HCT116 (cell line): ENCODE results near the gene CHRNA5. TPM values are rescaled to one million over a fixed set of nuclear protein-coding genes. Genes with fewer than 3 reads are reported as not detected.

Experiments used
- ATAC-seq: fragments of 200-7000 bp; cut with Tn5 transposase; 2 replicates; pipeline ENCODE4 v1.9.1; 2020; ENCODE audit warnings: mild to moderate bottlenecking, moderate library complexity
- Bru-seq: library from RNA; stranded (reverse); fragments of 400-500 nt; gene quantifications from one replicate; lab custom pipeline; 2021; lab: Mats Ljungman, UMichigan
- BruChase-seq, 2 experiments: library from RNA; stranded (reverse); fragments of 400-500 nt; gene quantifications; one replicate each; lab custom pipeline; 2021; lab: Mats Ljungman, UMichigan
- BruUV-seq: library from RNA; stranded (reverse); fragments of 400-500 nt; replicated peaks from 2 replicates; lab custom pipeline; 2021; lab: Mats Ljungman, UMichigan
- CTCF ChIA-PET: fragments of 300-600 bp; sonication (Branson Sonifier 250); formaldehyde crosslinking; loops from one replicate; lab custom pipeline; 2021; ENCODE audit warnings: antibody characterized with exemption; lab: Charles Lee
- POLR2A ChIA-PET: fragments of 300-600, 350-600 bp; sonication (Branson Sonifier 250); formaldehyde crosslinking; loops from one replicate; lab custom pipeline; 2021; ENCODE audit warnings: antibody characterized with exemption; lab: Charles Lee
- RAD21 ChIA-PET, 2 experiments: fragments of 300-600 bp; sonication (Branson Sonifier 250); formaldehyde crosslinking; loops; one replicate each; lab custom pipeline; 2023; ENCODE audit warnings: low total read pairs in 2 of 2; ENCODE audit not compliant: uncharacterized antibody in 2 of 2, unreplicated experiment in 2 of 2, low non-redundant PET in 1 of 2; lab: Charles Lee
- DNase-seq: peaks from one replicate; pipeline ENCODE4 v3.0.0-alpha.2; 2010; ENCODE audit warnings: low read depth, low spot score
- H2AFZ ChIP-seq: fragments of 200-600 bp; shearing (Covaris generic), sonication (generic); 2 replicates; pipeline ENCODE4 v1.6.1; 2017; ENCODE audit warnings: low read depth, mixed run types, mixed read lengths, antibody characterized with exemption, low read length; ENCODE audit not compliant: poor library complexity, severe bottlenecking
- H3K27ac ChIP-seq: 2 replicates; pipeline ENCODE4 v1.5.1; 2012; ENCODE audit warnings: low read depth, low read length
- H3K27me3 ChIP-seq: fragments of 200-600 bp; sonication (generic); 2 replicates; pipeline ENCODE4 v1.6.1; 2016; ENCODE audit warnings: mixed run types, low read length, mixed read lengths; ENCODE audit not compliant: insufficient read depth
- H3K36me3 ChIP-seq, 2 experiments: fragments of 200-500 bp in 1 of 2; fragments of 200-600 bp in 1 of 2; sonication (Bioruptor generic) in 1 of 2; sonication (generic) in 1 of 2; 2 replicates each; pipeline versions ENCODE4 v1.5.1 to v1.6.1; 2014 to 2016; ENCODE audit warnings: low read length in 2 of 2, inconsistent platforms in 1 of 2, mixed read lengths in 1 of 2, mixed run types in 1 of 2; ENCODE audit not compliant: insufficient read depth in 2 of 2, control insufficient read depth in 1 of 2
- H3K4me1 ChIP-seq, 2 experiments: fragments of 200-600 bp in 1 of 2; sonication (generic) in 1 of 2; 2 replicates each; pipeline versions ENCODE4 v1.5.1 to v1.6.1; 2012 to 2017; ENCODE audit warnings: low read length in 2 of 2, inconsistent platforms in 1 of 2, mild to moderate bottlenecking in 1 of 2, mixed read lengths in 1 of 2, mixed run types in 1 of 2, moderate library complexity in 1 of 2; ENCODE audit not compliant: insufficient read depth in 2 of 2, control insufficient read depth in 1 of 2
- H3K4me2 ChIP-seq: fragments of 200-600 bp; sonication (generic); 2 replicates; pipeline ENCODE4 v1.6.1; 2017; ENCODE audit warnings: mixed run types, low read length, mixed read lengths
- H3K4me3 ChIP-seq, 2 experiments: fragments of 200-600 bp in 1 of 2; sonication (generic) in 1 of 2; replicated peaks in 1 of 2; 2 replicates each; pipeline ENCODE4 v1.5.1; 2011 to 2016; ENCODE audit warnings: low read length in 2 of 2, control low read depth in 1 of 2, low read depth in 1 of 2, mild to moderate bottlenecking in 1 of 2, mixed read lengths in 1 of 2, mixed run types in 1 of 2
- H3K79me2 ChIP-seq: fragments of 200-600 bp; sonication (generic); 2 replicates; pipeline ENCODE4 v1.6.1; 2017; ENCODE audit warnings: mild to moderate bottlenecking, mixed run types, low read length, moderate library complexity, mixed read lengths; ENCODE audit not compliant: insufficient read depth
- H3K9ac ChIP-seq: fragments of 200-600 bp; sonication (generic); 2 replicates; pipeline ENCODE4 v1.6.1; 2016; ENCODE audit warnings: low read length, mixed read lengths
- H3K9me2 ChIP-seq: fragments of 200-600 bp; sonication (generic), shearing (Covaris generic); 2 replicates; pipeline ENCODE4 v1.6.1; 2017; ENCODE audit warnings: mixed run types, mild to moderate bottlenecking, moderate library complexity; ENCODE audit not compliant: insufficient read depth
- H3K9me3 ChIP-seq, 2 experiments: fragments of 200-500 bp in 1 of 2; fragments of 200-600 bp in 1 of 2; sonication (Bioruptor generic) in 1 of 2; sonication (generic) in 1 of 2; 2 replicates each; pipeline ENCODE4 v1.6.1; 2014 to 2017; ENCODE audit warnings: low read length in 2 of 2, mixed read lengths in 2 of 2, inconsistent platforms in 1 of 2, low read depth in 1 of 2, mild to moderate bottlenecking in 1 of 2, mixed run types in 1 of 2, moderate library complexity in 1 of 2; ENCODE audit not compliant: control insufficient read depth in 1 of 2, insufficient read depth in 1 of 2
- H4K20me1 ChIP-seq: fragments of 200-600 bp; sonication (generic), shearing (Covaris generic); 2 replicates; pipeline ENCODE4 v1.6.1; 2017; ENCODE audit warnings: mixed run types, mild to moderate bottlenecking, moderate library complexity; ENCODE audit not compliant: insufficient read depth
- ATF3 ChIP-seq: IDR thresholded peaks from 2 replicates; pipeline ENCODE4 v1.6.1; 2012
- CEBPB ChIP-seq: IDR thresholded peaks from 2 replicates; pipeline ENCODE4 v1.6.1; 2012; ENCODE audit warnings: low read depth
- CTCF ChIP-seq, 3 experiments: fragments of 200-600 bp in 1 of 3; sonication (generic) in 1 of 3; IDR thresholded peaks in 2 of 3; conservative IDR thresholded peaks in 1 of 3; 2 replicates each; pipeline ENCODE4 v1.5.1; 2012 to 2017; ENCODE audit warnings: low read depth in 2 of 3, low read length in 2 of 3, antibody characterized with exemption in 1 of 3, borderline replicate concordance in 1 of 3, control low read depth in 1 of 3, mild to moderate bottlenecking in 1 of 3, mixed read lengths in 1 of 3, mixed run types in 1 of 3, moderate library complexity in 1 of 3; ENCODE audit not compliant: insufficient read depth in 1 of 3
- EGR1 ChIP-seq: IDR thresholded peaks from 2 replicates; pipeline ENCODE4 v1.6.1; 2012; ENCODE audit warnings: low read depth
- ELF1 ChIP-seq: IDR thresholded peaks from 2 replicates; pipeline ENCODE4 v1.6.1; 2012; ENCODE audit warnings: low read depth, borderline replicate concordance
- FOSL1 ChIP-seq: IDR thresholded peaks from 2 replicates; pipeline ENCODE4 v1.6.1; 2012; ENCODE audit warnings: low read depth
- JUND ChIP-seq: IDR thresholded peaks from 2 replicates; pipeline ENCODE4 v1.6.1; 2012
- MAX ChIP-seq: IDR thresholded peaks from 2 replicates; pipeline ENCODE4 v1.6.1; 2012
- POLR2A ChIP-seq: IDR thresholded peaks from 2 replicates; pipeline ENCODE4 v1.7.0; 2011; ENCODE audit warnings: borderline replicate concordance; ENCODE audit not compliant: insufficient read depth, insufficient read length; ENCODE audit errors: extremely low read depth
- POLR2AphosphoS5 ChIP-seq: IDR thresholded peaks from 2 replicates; pipeline ENCODE4 v1.6.1; 2011; ENCODE audit warnings: mild to moderate bottlenecking, low read depth, low read length, moderate library complexity
- RAD21 ChIP-seq: IDR thresholded peaks from 2 replicates; pipeline ENCODE4 v1.6.1; 2012; ENCODE audit warnings: low read depth, mild to moderate bottlenecking
- SIN3A ChIP-seq: IDR thresholded peaks from 2 replicates; pipeline ENCODE4 v1.6.1; 2012; ENCODE audit warnings: low read depth
- SRF ChIP-seq: IDR thresholded peaks from 2 replicates; pipeline ENCODE4 v1.6.1; 2012; ENCODE audit warnings: low read depth
- TCF7L2 ChIP-seq: IDR thresholded peaks from 2 replicates; pipeline ENCODE4 v1.7.0; 2011; ENCODE audit warnings: borderline replicate concordance, inconsistent platforms; ENCODE audit not compliant: insufficient read depth, insufficient read length; ENCODE audit errors: extremely low read depth
- ZBTB33 ChIP-seq: IDR thresholded peaks from 2 replicates; pipeline ENCODE4 v1.6.1; 2011; ENCODE audit warnings: mild to moderate bottlenecking, low read length, moderate library complexity; ENCODE audit not compliant: insufficient replicate concordance; ENCODE audit errors: extremely low read depth
- ZFX ChIP-seq: fragments of 450-650 bp; IDR thresholded peaks from 2 replicates; pipeline ENCODE4 v1.6.1; 2017
- intact Hi-C: fragments of 100-400 bp; cut with micrococcal nuclease; formaldehyde crosslinking; loops from 2 replicates; pipeline ENCODE4 v1.10.0; 2022
- long read RNA-seq: library from polyadenylated mRNA; unstranded; transcript quantifications from one replicate; pipeline ENCODE4 v2.0.0, GENCODE V29; 2021; ENCODE audit not compliant: unreplicated experiment
- polyA plus RNA-seq: library from polyadenylated mRNA; unstranded; fragments of >200 nt; gene quantifications from 2 replicates; pipeline ENCODE4 v1.2.1, GENCODE V29; 2012; ENCODE audit warnings: missing spikeins
- total RNA-seq: library from RNA; stranded (reverse); gene quantifications from one replicate; pipeline ENCODE4 v1.2.1, GENCODE V29; 2021; ENCODE audit not compliant: unreplicated experiment

Gene CHRNA5
- total RNA-seq: 25.2 TPM
- polyA plus RNA-seq: 5.1 and 9.3 TPM in 2 replicates
- percentile 64 among the genes with signal in this experiment for Bru-seq, nascent RNA
- percentile 65 among the genes with signal in this experiment for BruChase-seq, experiment 1, labeled RNA remaining after a 6-hour chase
- BruChase-seq, experiment 2, labeled RNA remaining after a 2-hour chase: percentile 63 among the genes with signal in this experiment
- long read RNA-seq, transcript CHRNA5-201 (6 exons, 3,623 nt): major isoform, 11 of 48 reads
- long read RNA-seq, partial matches to known transcripts: 20 of 48 reads
- long read RNA-seq, other reads (novel, unspliced or antisense): 17 of 48 reads

- no TSS peak for BruUV-seq
- intact Hi-C loops: no loop called here
- peak within 1 kb of the TSS; percentile 30 for H2AFZ ChIP-seq
- peak within 1 kb of the TSS; percentile 67 to 86 for H3K4me3 ChIP-seq
- no peaks in the 10 kb centered on the region for H3K9me3 ChIP-seq
- peaks cover 0 to 14% of the 10 kb centered on the region in 2 experiments; a peak in 2 of 4 replicates for H3K4me1 ChIP-seq
- POLR2A ChIA-PET: interaction anchor here (0.7 to 2.2 kb wide), 10 partner anchors 10 to 416 kb away, joined by 3 to 12 read pairs (median 4); partner anchors contain the start of genes IREB2, PSMA4 and SKIC8
- peak within 1 kb of the TSS; percentile 98 for H3K4me2 ChIP-seq
- peak; percentile 94 for ATAC-seq
- TF ChIP-seq ELF1 (no peak), SRF (no peak), POLR2AphosphoS5 (peak; percentile 91), SIN3A (no peak; the same call in 1 of the 2 replicates), RAD21 (no peak), EGR1 (no peak), ZBTB33 (no peak), CEBPB (no peak), MAX (peak; percentile 43; the same call in 1 of the 2 replicates), ATF3 (no peak), FOSL1 (no peak), ZFX (peak; percentile 52; the same call in 1 of the 2 replicates), POLR2A (peak; percentile 79), TCF7L2 (no peak), JUND (no peak), CTCF (IDR thresholded peaks at IDR 0.05 in 2 of 3, conservative IDR thresholded peaks at IDR 0.05 in 1 of 3; ENCODE audit: borderline replicate concordance in 1 of 3, insufficient read depth in 1 of 3, low read depth in 2 of 3, low read length in 2 of 3) (no peak)
- CTCF ChIA-PET: interaction anchor here (1.0 to 2.1 kb wide), 4 partner anchors 10 to 161 kb away, joined by 3 to 6 read pairs (median 4); partner anchors contain the start of gene PSMA4
- H3K27ac ChIP-seq: peak within 1 kb of the TSS; percentile 78
- peak within 1 kb of the TSS; percentile 78 for H3K9ac ChIP-seq
- H3K79me2 ChIP-seq: peaks cover 36% of the 10 kb centered on the region
- H3K9me2 ChIP-seq: no peaks in the 10 kb centered on the region
- H3K27me3 ChIP-seq: no peaks in the 10 kb centered on the region
- DNase-seq: peak; percentile 79
- RAD21 ChIA-PET: interaction anchor here in 1 of 2 experiments (1.0 kb wide), 1 partner anchor 145 kb away, joined by 3 read pairs; no protein-coding TSS in a partner anchor
- no peaks in the 10 kb centered on the region for H3K36me3 ChIP-seq
- no peaks in the 10 kb centered on the region for H4K20me1 ChIP-seq
These were observed at the start of gene CHRNA5 for GRCh38 chr15:78565097-78565950. CHRNA5 (plus strand) TSS chr15:78565520; CDS start chr15:78565720, 200 bp downstream.
